GM12874 (cell line): ENCODE measurements around the gene RARB.

ENCODE experiments used
- CTCF ChIP-seq: IDR thresholded peaks from 2 replicates; pipeline ENCODE4 v1.5.1; 2011; ENCODE audit warnings: low read depth, mild to moderate bottlenecking, control low read depth, low read length, moderate library complexity; ENCODE audit not compliant: insufficient read depth

RARB gene

DNA sequence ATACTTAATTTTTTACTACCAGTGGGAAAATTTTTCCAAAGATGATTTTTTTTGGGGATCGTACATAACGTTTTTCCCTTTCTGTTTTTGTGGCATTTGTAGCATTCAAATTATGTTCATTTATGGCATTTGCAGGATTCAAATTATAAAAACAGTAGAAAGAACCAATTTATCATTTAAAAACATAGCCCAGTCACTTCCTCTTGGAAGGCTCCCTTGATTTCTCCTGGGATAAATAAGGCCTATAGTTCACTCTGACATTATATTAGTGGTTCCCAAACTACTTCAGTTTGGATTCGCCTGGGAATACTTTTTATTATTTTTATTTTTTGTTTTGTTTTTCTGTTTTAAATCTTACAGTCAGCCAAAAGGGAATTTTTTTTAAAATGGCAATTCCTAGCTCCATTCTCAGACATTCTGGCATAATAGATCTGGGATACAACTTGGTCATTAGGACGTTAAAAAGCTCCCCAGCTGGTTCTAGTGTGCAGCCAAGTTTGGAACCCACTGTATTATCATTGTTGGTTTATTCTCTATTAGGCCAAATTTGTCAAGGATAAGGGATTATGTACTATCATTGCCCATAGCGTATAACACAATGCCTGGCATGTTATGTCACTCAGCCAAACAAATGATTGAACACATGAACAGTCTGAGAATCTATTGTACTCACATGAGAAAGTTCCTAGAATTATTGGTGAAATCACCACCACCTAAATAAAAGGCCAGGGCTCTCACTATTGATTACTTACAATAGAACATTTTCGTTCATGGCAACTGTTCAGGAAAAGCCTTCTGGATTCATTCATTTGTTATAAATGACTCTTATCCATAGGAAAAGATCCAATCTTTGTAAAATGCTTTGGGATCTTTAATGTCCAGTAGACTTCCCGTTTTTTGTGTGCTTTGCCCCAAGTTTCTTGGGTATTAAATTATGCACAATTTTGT, 28.9 kb downstream of the RARB start:
- no peak for TF ChIP-seq CTCF

DNA sequence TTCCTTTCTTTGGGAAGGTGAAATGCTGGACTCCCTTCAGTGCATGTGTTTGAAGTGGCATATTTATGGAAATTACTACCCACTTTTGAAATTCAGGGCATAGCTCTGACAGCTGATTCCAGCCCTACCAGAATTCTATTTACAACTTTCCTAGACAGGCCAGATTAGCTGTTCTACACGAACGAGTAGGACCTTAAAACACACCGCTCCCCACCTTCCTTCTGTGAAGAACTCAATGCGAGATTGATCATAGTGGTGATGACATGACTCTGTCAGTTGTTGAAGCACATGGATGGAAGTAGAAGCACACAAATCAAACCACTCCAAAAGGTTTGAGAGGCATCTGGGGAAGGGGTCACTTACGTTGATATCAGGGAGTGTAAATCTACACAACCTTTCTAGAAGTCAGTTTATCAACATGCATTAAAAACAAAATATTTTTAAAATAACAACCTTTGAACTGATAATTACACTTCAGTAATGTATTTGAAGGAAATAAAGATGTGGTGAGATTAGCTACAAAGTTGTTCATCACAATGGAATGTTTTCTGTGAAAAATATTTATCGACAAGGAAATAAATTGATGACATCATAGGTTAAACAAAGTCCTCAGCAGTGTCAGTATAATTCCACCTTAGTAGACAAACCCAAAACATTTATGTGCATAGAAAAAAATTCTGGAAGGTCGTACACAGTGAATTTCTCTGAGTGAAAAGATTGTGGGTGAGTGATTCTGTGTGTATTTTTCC, 29.8 kb downstream of the RARB start:
- TF ChIP-seq CTCF: no peak

DNA sequence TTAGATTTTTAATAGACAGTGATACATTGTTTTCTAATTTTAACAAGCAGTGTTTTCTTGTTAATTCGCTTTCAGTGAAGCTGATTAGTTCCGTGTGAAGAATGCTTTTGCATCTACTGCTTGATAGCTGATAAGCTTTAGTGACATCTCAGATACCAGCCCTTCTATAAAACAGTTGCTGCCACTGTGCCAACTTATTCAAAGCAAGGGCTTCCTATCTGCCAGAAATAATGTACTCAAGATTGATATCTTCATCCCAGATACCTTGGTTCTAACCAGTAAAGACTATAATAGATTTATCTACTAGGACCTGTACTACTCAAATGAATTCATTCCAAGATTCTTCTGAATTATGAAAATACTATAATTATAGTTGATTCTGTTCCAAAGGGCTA, 30.4 kb downstream of the RARB start:
- no peak for TF ChIP-seq CTCF

GRCh38 chr3:25460751-25461150, 32.7 kb downstream of the RARB start:
- no peak for TF ChIP-seq CTCF

GRCh38 chr3:25461946-25462345, 33.9 kb downstream of the RARB start:
- no peak for TF ChIP-seq CTCF

GRCh38 chr3:25462495-25462894, 34.4 kb downstream of the RARB start:
- TF ChIP-seq CTCF: no peak

DNA sequence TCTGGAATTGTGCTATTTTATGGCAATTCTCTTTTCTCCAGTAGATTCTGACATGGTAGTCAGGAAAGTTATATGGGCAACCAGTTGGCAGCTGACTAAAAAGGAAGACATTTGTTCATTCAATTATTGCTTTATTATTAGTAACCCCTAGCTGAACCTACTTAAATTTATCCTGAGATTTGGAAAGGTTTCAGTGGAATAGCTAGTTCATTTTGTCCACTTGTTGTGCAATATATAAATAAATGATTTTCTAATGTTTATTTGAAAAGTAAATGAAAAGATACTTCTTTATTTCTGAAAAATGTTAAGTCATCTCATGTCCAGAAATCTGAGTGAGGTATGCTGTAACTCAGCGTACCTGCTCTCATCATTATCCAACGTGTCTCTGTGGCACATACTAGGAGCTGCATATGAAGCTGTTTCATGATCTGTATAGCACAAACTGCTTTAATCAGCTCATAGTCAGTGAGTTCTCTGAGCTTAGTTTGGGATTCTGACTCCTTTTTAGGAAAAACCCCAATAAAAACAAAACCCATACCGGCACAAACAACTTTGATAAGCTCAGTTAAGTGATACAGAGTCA, 35.9 kb downstream of the RARB start:
- TF ChIP-seq CTCF: no peak
